ENCODE results near the gene CDK5. TPM values are rescaled to one million over a fixed set of nuclear protein-coding genes. Genes with fewer than 3 reads are reported as not detected.
"Not testable (repeated sequence)": the region's sequence is repeated elsewhere in the genome, so short reads cannot be mapped to it uniquely, and the experiment has no call there.

Gene CDK5
- total RNA-seq, 1 donor from 2014 or later, result 10.4 TPM

DNA sequence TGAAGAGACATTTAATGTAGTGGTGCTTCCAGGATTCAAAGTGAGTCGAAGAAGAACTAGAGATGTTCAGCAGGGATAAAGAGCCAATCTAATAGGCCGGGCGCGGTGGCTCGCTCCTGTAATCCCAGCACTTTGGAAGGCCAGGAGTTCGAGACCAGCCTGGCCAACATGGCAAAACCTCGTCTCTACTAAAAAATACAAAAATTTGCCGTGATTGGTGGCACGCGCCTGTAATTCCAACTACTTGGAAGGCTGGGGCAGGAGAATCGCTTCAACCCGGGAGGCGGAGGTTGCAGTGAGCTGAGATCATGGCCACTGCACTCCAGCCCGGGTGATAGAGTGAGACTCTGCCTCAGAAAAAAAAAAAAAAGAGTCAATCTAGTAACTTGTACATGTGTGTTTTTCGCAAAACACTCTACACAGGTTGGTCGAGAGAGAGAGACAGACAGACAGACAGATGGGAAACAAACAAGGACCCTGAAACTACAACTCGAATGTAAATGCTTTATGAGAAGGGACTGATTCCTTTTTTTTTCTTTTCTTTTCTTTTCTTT, 28.7 kb downstream of the CDK5 start:
- H3K4me3 ChIP-seq, result peak overlapping the region; percentile 73
- intact Hi-C loops (cut with DNase I), result no loop called here
- peak overlapping the region; percentile 90 for H3K27ac ChIP-seq
- H3K4me1 ChIP-seq, result peaks cover 11% of the 10 kb centered on the region
- ATAC-seq (no peak), DNase-seq (no peak)
- H3K36me3 ChIP-seq, result no peaks in the 10 kb centered on the region
- H3K9me3 ChIP-seq, result no peaks in the 10 kb centered on the region
- H3K27me3 ChIP-seq, result no peaks in the 10 kb centered on the region
- TF ChIP-seq, protein P1, sequence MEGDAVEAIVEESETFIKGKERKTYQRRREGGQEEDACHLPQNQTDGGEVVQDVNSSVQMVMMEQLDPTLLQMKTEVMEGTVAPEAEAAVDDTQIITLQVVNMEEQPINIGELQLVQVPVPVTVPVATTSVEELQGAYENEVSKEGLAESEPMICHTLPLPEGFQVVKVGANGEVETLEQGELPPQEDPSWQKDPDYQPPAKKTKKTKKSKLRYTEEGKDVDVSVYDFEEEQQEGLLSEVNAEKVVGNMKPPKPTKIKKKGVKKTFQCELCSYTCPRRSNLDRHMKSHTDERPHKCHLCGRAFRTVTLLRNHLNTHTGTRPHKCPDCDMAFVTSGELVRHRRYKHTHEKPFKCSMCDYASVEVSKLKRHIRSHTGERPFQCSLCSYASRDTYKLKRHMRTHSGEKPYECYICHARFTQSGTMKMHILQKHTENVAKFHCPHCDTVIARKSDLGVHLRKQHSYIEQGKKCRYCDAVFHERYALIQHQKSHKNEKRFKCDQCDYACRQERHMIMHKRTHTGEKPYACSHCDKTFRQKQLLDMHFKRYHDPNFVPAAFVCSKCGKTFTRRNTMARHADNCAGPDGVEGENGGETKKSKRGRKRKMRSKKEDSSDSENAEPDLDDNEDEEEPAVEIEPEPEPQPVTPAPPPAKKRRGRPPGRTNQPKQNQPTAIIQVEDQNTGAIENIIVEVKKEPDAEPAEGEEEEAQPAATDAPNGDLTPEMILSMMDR (IDR thresholded peaks at IDR 0.05), result no peak

DNA sequence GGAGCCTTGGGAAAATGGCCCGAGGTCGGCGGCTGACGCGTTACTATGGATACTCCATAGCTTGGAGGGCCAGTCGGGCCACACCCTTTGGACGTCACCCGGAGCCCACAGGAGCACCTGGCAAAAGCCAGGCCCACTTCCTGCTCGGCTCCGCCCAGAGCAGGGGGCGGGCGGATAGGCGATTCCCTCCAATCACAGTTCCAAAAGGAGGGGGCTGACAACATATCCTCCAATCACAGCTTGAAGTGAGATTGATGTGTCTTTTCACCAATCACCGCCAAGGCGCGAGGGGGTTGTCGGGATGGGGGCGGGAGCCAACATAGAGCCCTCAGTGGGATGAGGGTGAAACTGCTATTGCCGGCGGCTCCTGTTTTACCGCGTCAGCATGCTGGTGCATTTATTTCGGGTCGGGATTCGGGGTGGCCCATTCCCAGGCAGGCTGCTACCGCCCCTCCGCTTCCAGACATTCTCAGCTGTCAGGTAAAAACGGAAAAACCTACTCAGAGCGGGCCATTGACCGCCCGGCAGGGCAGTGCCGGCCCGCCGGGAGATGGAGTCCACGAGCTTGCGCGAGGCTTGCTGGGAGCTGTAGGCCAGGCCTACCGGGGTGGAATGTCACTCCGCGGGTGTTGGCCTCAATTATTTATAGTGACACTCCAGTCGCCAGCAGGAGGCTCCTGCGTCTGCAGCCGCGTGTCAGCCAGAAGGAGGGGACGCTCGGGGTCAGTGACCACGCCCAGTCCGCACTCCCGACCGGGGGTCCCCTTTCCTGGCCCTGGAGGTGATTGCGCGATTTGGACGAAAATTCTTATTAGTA, 29.4 kb downstream of the CDK5 start, which contains the start of gene ABCB8:
Gene ABCB8, plus strand, starts transcription at position 320 of the 817 bp plus-strand sequence. Its CDS starts 66 bp downstream, at position 386.
- no peaks in the 10 kb centered on the region for H3K27me3 ChIP-seq
- peak; percentile 98 for DNase-seq
- peak within 1 kb of the TSS; percentile 73 for H3K4me3 ChIP-seq
- TF ChIP-seq, protein P1 (IDR thresholded peaks at IDR 0.05), result peak; percentile 52
- peak; percentile 96 for ATAC-seq
- H3K4me1 ChIP-seq, result peaks cover 11% of the 10 kb centered on the region
- peak within 1 kb of the TSS; percentile 90 for H3K27ac ChIP-seq
- intact Hi-C loops (cut with DNase I), result no loop called here
- no peaks in the 10 kb centered on the region for H3K36me3 ChIP-seq
- no peaks in the 10 kb centered on the region for H3K9me3 ChIP-seq

DNA sequence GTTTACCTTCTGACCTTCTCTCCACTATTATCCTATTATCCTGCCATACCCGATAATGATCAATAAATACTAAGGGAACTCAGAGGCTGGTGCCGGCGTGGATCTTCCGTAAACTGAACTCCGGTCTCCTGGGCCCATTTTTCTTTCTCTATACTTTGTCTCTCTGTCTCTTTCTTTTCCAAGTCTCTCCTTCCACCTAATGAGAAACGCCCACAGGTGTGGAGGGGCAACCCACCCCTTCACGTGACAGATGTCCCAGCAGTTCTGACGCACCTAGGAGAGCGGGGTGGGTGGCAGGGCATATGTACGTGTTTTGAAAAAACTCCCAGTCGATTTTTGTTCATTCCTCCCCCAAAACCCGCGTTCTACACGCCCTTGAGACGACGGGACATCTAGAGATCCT, 30.0 kb downstream of the CDK5 start:
- H3K9me3 ChIP-seq; ATAC-seq; H3K36me3 ChIP-seq; intact Hi-C loops (cut with DNase I); H3K27me3 ChIP-seq; DNase-seq: not testable (repeated sequence)
- peak overlapping the region; percentile 73 for H3K4me3 ChIP-seq
- peaks cover 11% of the 10 kb centered on the region for H3K4me1 ChIP-seq
- peak overlapping the region; percentile 90 for H3K27ac ChIP-seq

DNA sequence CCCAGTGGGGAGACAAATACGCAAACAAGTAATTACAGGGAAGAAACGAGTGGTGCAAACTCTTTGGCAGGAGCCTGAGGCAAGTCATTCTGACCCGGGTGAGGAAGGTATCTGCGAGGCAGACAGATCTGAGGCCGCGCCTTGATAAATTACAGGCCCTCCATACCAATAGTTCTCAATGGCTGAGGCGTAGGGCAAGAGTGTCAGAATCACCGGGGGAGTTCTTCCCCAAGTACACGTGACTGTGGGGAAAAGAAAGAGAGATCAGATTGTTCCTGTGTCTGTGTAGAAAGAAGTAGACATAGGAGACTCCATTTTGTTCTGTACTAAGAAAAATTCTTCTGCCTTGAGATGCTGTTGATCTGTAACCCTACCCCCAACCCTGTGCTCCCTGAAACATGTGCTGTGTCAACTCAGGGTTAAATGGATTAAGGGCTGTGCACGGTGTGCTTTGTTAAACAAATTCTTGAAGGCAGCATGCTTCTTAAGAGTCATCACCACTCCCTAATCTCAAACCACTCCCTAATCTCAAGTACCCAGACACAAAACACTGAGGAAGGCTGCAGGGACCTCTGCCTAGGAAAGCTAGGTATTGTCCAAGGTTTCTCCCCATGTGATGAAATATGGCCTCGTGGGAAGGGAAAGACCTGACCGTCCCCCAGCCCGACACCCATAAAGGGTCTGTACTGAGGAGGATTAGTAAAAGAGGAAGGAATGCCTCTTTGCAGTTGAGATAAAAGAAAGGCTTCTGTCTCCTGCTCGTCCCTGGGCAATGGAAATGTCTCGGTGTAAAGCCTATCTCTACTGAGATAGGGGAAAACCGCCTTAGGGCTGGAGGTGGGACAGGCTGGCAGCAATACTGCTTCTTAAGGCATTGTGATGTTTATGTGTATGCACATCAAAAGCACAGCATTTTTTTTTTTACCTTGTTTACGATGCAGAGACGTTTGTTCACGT, 30.6 kb downstream of the CDK5 start:
- peaks cover 11% of the 10 kb centered on the region for H3K4me1 ChIP-seq
- peak overlapping the region; percentile 90 for H3K27ac ChIP-seq
- DNase-seq; H3K9me3 ChIP-seq; H3K27me3 ChIP-seq; intact Hi-C loops (cut with DNase I); H3K4me3 ChIP-seq; ATAC-seq; H3K36me3 ChIP-seq: not testable (repeated sequence)

DNA sequence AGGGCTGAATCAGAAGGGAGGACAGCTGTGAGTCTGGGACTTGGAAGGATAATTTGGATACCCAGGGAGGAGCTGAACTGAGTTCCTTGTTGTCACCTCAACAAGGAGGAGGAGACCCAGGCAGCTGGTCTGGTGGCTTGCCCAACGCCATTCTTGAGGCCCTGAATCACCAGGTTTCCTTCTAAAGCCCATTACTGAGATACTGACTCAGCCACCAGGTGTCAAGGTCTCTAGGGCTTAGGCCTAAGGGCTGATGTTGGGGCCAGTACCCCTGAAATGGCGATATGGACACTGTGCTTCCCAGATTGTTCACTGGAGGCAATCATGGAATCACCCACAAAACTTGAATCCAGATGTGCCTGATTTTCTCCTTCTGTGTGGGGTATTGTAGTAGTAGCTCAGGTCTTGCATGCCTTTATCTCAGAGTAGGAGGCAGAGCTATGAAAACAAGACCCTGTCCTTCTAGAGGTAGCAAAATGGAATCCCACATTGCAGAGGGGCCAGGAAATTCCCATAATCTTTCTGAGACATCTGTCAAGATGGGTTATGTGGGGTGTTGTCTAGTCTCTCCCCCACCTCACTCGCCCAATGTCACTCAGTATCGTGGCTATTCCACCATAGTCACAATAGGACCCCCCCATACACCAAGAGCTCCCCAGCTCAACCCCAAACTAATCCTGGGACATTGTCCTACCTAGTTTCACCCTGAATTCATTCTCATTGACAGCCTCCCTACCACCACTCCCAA, 31.6 kb downstream of the CDK5 start:
- DNase-seq, result no peak
- no peak for ATAC-seq
- TF ChIP-seq, protein P1 (IDR thresholded peaks at IDR 0.05), result no peak
- Histone ChIP-seq H3K27ac (no peak overlapping the region), H3K36me3 (no peaks in the 10 kb centered on the region), H3K4me1 (peaks cover 11% of the 10 kb centered on the region), H3K27me3 (no peaks in the 10 kb centered on the region), H3K4me3 (no peak overlapping the region), H3K9me3 (no peaks in the 10 kb centered on the region)
- intact Hi-C loops (cut with DNase I), result no loop called here

Measured in upper lobe of right lung (tissue), 1 donor.